K562 (cell line): ENCODE results near the gene PMM1. TPM values are rescaled to one million over a fixed set of nuclear protein-coding genes. Genes with fewer than 3 reads are reported as not detected.

Experiments used
- ATAC-seq: fragments of 200-7000 bp; cut with Tn5 transposase; 3 replicates; pipeline ENCODE4 v1.9.1; 2020; ENCODE audit warnings: moderate library complexity
- BruUV-seq: library from RNA; stranded (reverse); fragments of 400-500 nt; replicated peaks from 2 replicates; lab custom pipeline; 2021; lab: Mats Ljungman, UMichigan
- CTCF ChIA-PET: fragments of 300-600 bp; formaldehyde crosslinking; extraction: SDS; loops from one replicate; lab custom pipeline; 2021; ENCODE audit warnings: low intra/inter-chr PET ratio; lab: Yijun Ruan, JAX
- POLR2A ChIA-PET: fragments of 300-600, 350-650 bp; sonication (Branson Sonifier 250); formaldehyde crosslinking; extraction: SDS; loops from one replicate; lab custom pipeline; 2021; ENCODE audit warnings: antibody characterized with exemption, inconsistent platforms; lab: Yijun Ruan, JAX
- DNase-seq, 4 experiments: peaks; one replicate each; pipeline versions ENCODE4 v3.0.0 to v3.0.0-alpha.2; 2011 to 2018; ENCODE audit warnings: low spot score in 3 of 4, mixed read lengths in 3 of 4; ENCODE audit errors: extremely low read depth in 1 of 4
- FAIRE-seq: peaks from 2 replicates; lab custom pipeline; 2011; peaks lifted over from hg19 to GRCh38; lab: Jason Lieb, UNC
- H2AFZ ChIP-seq: 2 replicates; pipeline ENCODE4 v1.6.0; 2011; ENCODE audit warnings: low read depth, low read length, control low read depth, inconsistent platforms
- H3K27ac ChIP-seq: fragments of 200-600 bp; 3 replicates; pipeline ENCODE4 v1.8.0; 2011; ENCODE audit warnings: low read depth, mild to moderate bottlenecking, control low read depth, inconsistent platforms, low read length, moderate library complexity, mixed read lengths; ENCODE audit errors: extremely low read depth
- H3K27me3 ChIP-seq, 2 experiments: fragments of 300-600 bp in 1 of 2; 2 replicates in 1 of 2; 3 replicates in 1 of 2; pipeline versions ENCODE4 v1.6.0 to v1.8.0; 2011; ENCODE audit warnings: inconsistent platforms in 2 of 2, low read length in 2 of 2, mild to moderate bottlenecking in 1 of 2, mixed read lengths in 1 of 2, moderate library complexity in 1 of 2; ENCODE audit not compliant: control insufficient read depth in 2 of 2, insufficient read depth in 2 of 2
- H3K36me3 ChIP-seq: fragments of 300-600 bp; 3 replicates; pipeline ENCODE4 v1.8.0; 2011; ENCODE audit warnings: mild to moderate bottlenecking, low read length, inconsistent platforms; ENCODE audit not compliant: control insufficient read depth, insufficient read depth
- H3K4me1 ChIP-seq, 2 experiments: fragments of 200-600 bp in 1 of 2; replicated peaks in 1 of 2; 2 replicates in 1 of 2; 3 replicates in 1 of 2; pipeline versions ENCODE4 v1.5.1 to v1.8.0; 2011; ENCODE audit warnings: inconsistent platforms in 2 of 2, low read length in 2 of 2, mild to moderate bottlenecking in 1 of 2, mixed read lengths in 1 of 2, moderate library complexity in 1 of 2; ENCODE audit not compliant: control insufficient read depth in 2 of 2, insufficient read depth in 2 of 2
- H3K4me2 ChIP-seq: 2 replicates; pipeline ENCODE4 v1.6.1; 2011; ENCODE audit warnings: low read length, control low read depth, inconsistent platforms, mixed read lengths; ENCODE audit not compliant: insufficient read depth
- H3K4me3 ChIP-seq: fragments of 200-600 bp; sonication (generic), shearing (Covaris generic); 2 replicates; pipeline ENCODE4 v1.5.1; 2016; ENCODE audit warnings: control low read depth, inconsistent platforms
- H3K79me2 ChIP-seq: fragments of 200-600 bp; 3 replicates; pipeline ENCODE4 v1.8.0; 2011; ENCODE audit warnings: low read length, inconsistent platforms; ENCODE audit not compliant: control insufficient read depth, insufficient read depth
- H3K9ac ChIP-seq, 2 experiments: 2 replicates each; pipeline versions ENCODE4 v1.6.0 to v1.6.1; 2011; ENCODE audit warnings: low read depth in 2 of 2, low read length in 2 of 2, control low read depth in 1 of 2, inconsistent platforms in 1 of 2, mild to moderate bottlenecking in 1 of 2, mixed read lengths in 1 of 2; ENCODE audit not compliant: insufficient read depth in 1 of 2
- H3K9me1 ChIP-seq: one replicate; pipeline ENCODE4 v1.6.0; 2011; ENCODE audit warnings: inconsistent platforms, mild to moderate bottlenecking, low read length, moderate library complexity; ENCODE audit not compliant: control insufficient read depth, insufficient read depth
- H3K9me3 ChIP-seq: replicated peaks from 2 replicates; pipeline ENCODE4 v1.5.1; 2011; ENCODE audit warnings: low read depth, low read length, inconsistent platforms; ENCODE audit not compliant: control insufficient read depth, insufficient read depth
- H4K20me1 ChIP-seq: replicated peaks from 2 replicates; pipeline ENCODE4 v1.6.1; 2011; ENCODE audit warnings: low read length, inconsistent platforms, mixed read lengths; ENCODE audit not compliant: control insufficient read depth, insufficient read depth
- CBFB ChIP-seq: sonication (generic); formaldehyde crosslinking; IDR thresholded peaks from 2 replicates; pipeline ENCODE4 v1.4.0; 2020; ENCODE audit warnings: mild to moderate bottlenecking, missing genetic modification reagents
- KAT2B ChIP-seq: IDR thresholded peaks from one replicate; pipeline ENCODE4 v1.6.1; 2012; ENCODE audit warnings: low read depth, mild to moderate bottlenecking, control low read depth, inconsistent platforms, low read length, moderate library complexity
- NR2C1 ChIP-seq, 2 experiments: fragments of 450-650 bp; IDR thresholded peaks; 2 replicates each; pipeline ENCODE4 v1.6.1; 2017; ENCODE audit warnings: mild to moderate bottlenecking in 2 of 2, antibody characterized with exemption in 1 of 2, inconsistent platforms in 1 of 2, missing compliant biosample characterization in 1 of 2, missing genetic modification characterization in 1 of 2
- PHTF2 ChIP-seq: fragments of 250-450 bp; sonication (Bioruptor Pico); IDR thresholded peaks from 2 replicates; pipeline ENCODE4 v1.5.0; 2021; ENCODE audit warnings: mild to moderate bottlenecking
- RNF2 ChIP-seq: sonication (generic); IDR thresholded peaks from 2 replicates; pipeline ENCODE4 v1.6.1; 2016
- TFE3 ChIP-seq: fragments of 450-650 bp; formaldehyde crosslinking; IDR thresholded peaks from 2 replicates; pipeline ENCODE4 v1.4.0; 2020; ENCODE audit warnings: mild to moderate bottlenecking, mixed read lengths
- WGBS: fragments of 100-300 bp; shearing (Covaris generic); methylation state at CpG from one replicate; pipeline ENCODE4 v1.1.6; 2016; ENCODE audit warnings: low coverage, mixed read lengths; ENCODE audit not compliant: insufficient coverage; ENCODE audit errors: missing lambda C conversion rate; 5-methylcytosine and 5-hydroxymethylcytosine counted together
- in situ Hi-C: fragments of 300-500 bp; cut with MboI; formaldehyde crosslinking; loops from 4 replicates; pipeline ENCODE4 v1.15.0; 2018; ENCODE audit warnings: inconsistent platforms, mixed read lengths
- intact Hi-C: fragments of 100-400 bp; cut with micrococcal nuclease; formaldehyde crosslinking; loops from 2 replicates; pipeline ENCODE4 v1.14.2; 2022
- polyA plus RNA-seq, 8 experiments: library from polyadenylated mRNA; depleted of rRNA in 4 of 8; stranded (reverse) in 5 of 8; unstranded in 3 of 8; fragments of >200 nt; fragmentation: Nextera tagmentation in 2 of 8; fragmentation: Illumina TruSeq in 1 of 8; extraction: Ambion mirVana in 2 of 8; extraction: Trizol in 1 of 8; gene quantifications; 2 replicates each; pipeline versions ENCODE4 v1.2.1 to v1.2.3, GENCODE V29; 2011 to 2014; ENCODE audit warnings: inconsistent platforms in 1 of 8, missing spikeins in 1 of 8
- total RNA-seq, 7 experiments: library from RNA; depleted of rRNA in 6 of 7; stranded (reverse); fragments of >200 nt in 6 of 7; fragmentation: Illumina TruSeq in 2 of 7; extraction: Trizol in 2 of 7; gene quantifications; 2 replicates each; pipeline versions ENCODE4 v1.2.1 to v1.2.3, GENCODE V29; 2011 to 2021; ENCODE audit warnings: low replicate concordance in 1 of 7
- TF ChIP-seq, protein P1 (sequence below): sonication (generic); formaldehyde crosslinking; IDR thresholded peaks from 2 replicates; pipeline ENCODE4 v1.8.1; 2023; ENCODE audit warnings: mild to moderate bottlenecking, missing genetic modification reagents
- TF ChIP-seq, protein P2 (sequence below), 2 experiments: fragments of 450-650 bp in 1 of 2; sonication (generic) in 1 of 2; formaldehyde crosslinking in 1 of 2; IDR thresholded peaks; 2 replicates each; pipeline versions ENCODE4 v1.7.1 to v1.9.0; 2016 to 2022; ENCODE audit warnings: inconsistent platforms in 1 of 2, mild to moderate bottlenecking in 1 of 2, missing genetic modification reagents in 1 of 2
- TF ChIP-seq, protein P3 (sequence below): fragments of 250-450 bp; sonication (Bioruptor Pico); IDR thresholded peaks from 2 replicates; pipeline ENCODE4 v1.8.0; 2021; ENCODE audit warnings: moderate library complexity, mild to moderate bottlenecking, inconsistent platforms

Gene PMM1
- total and polyA plus RNA-seq, 9 of the 15 experiments (the other 6 are each of a cell fraction or from before 2014, with no cell fraction given) = 10.2 to 31.7 (median 20.3) TPM

- Histone ChIP-seq H3K27me3 (no peaks in the 10 kb centered on the region), H3K9ac (0 out of 4 replicates have a peak overlapping the region, but pooled peaks of 1 of the 2 experiments have one; percentile 17), H3K4me3 (no peak overlapping the region), H2AFZ (no peak overlapping the region), H3K9me3 (no peaks in the 10 kb centered on the region), H3K4me1 (peaks cover 44 to 45% of the 10 kb centered on the region in 2 experiments), H3K4me2 (no peak overlapping the region), H3K79me2 (no peaks in the 10 kb centered on the region), H3K36me3 (peaks cover 51% of the 10 kb centered on the region), H3K27ac (no peak overlapping the region), H3K9me1 (peaks cover 6% of the 10 kb centered on the region), H4K20me1 (no peaks in the 10 kb centered on the region)
- no peak for ATAC-seq
- WGBS = 100% methylated on average over 4 of the region's 8 CpGs
- no peak for DNase-seq
- CTCF ChIA-PET = no interaction called here
- FAIRE-seq = no peak
- POLR2A ChIA-PET = interaction anchor here (1.3 kb wide), 1 partner anchor 24 kb away, joined by 4 read pairs; no protein-coding TSS in a partner anchor
- in situ Hi-C loops = no loop called here
- no TSS peak for BruUV-seq
- intact Hi-C loops = no loop called here
- TF ChIP-seq, protein P1, sequence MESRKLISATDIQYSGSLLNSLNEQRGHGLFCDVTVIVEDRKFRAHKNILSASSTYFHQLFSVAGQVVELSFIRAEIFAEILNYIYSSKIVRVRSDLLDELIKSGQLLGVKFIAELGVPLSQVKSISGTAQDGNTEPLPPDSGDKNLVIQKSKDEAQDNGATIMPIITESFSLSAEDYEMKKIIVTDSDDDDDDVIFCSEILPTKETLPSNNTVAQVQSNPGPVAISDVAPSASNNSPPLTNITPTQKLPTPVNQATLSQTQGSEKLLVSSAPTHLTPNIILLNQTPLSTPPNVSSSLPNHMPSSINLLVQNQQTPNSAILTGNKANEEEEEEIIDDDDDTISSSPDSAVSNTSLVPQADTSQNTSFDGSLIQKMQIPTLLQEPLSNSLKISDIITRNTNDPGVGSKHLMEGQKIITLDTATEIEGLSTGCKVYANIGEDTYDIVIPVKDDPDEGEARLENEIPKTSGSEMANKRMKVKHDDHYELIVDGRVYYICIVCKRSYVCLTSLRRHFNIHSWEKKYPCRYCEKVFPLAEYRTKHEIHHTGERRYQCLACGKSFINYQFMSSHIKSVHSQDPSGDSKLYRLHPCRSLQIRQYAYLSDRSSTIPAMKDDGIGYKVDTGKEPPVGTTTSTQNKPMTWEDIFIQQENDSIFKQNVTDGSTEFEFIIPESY (CRISPR knock-in tag) = no peak
- TF ChIP-seq RNF2 (no peak), KAT2B (no peak), CBFB (CRISPR knock-in tag) (no peak), NR2C1 (IDR thresholded peaks at IDR 0.05) (no peak), NR2C1 (tag; IDR thresholded peaks at IDR 0.05) (no peak), TFE3 (CRISPR knock-in tag) (no peak), PHTF2 (CRISPR knock-in tag) (no peak)
- TF ChIP-seq, protein P2, sequence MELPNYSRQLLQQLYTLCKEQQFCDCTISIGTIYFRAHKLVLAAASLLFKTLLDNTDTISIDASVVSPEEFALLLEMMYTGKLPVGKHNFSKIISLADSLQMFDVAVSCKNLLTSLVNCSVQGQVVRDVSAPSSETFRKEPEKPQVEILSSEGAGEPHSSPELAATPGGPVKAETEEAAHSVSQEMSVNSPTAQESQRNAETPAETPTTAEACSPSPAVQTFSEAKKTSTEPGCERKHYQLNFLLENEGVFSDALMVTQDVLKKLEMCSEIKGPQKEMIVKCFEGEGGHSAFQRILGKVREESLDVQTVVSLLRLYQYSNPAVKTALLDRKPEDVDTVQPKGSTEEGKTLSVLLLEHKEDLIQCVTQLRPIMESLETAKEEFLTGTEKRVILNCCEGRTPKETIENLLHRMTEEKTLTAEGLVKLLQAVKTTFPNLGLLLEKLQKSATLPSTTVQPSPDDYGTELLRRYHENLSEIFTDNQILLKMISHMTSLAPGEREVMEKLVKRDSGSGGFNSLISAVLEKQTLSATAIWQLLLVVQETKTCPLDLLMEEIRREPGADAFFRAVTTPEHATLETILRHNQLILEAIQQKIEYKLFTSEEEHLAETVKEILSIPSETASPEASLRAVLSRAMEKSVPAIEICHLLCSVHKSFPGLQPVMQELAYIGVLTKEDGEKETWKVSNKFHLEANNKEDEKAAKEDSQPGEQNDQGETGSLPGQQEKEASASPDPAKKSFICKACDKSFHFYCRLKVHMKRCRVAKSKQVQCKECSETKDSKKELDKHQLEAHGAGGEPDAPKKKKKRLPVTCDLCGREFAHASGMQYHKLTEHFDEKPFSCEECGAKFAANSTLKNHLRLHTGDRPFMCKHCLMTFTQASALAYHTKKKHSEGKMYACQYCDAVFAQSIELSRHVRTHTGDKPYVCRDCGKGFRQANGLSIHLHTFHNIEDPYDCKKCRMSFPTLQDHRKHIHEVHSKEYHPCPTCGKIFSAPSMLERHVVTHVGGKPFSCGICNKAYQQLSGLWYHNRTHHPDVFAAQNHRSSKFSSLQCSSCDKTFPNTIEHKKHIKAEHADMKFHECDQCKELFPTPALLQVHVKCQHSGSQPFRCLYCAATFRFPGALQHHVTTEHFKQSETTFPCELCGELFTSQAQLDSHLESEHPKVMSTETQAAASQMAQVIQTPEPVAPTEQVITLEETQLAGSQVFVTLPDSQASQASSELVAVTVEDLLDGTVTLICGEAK (IDR thresholded peaks at IDR 0.05) = no peak
- TF ChIP-seq, protein P2 (CRISPR knock-in tag; IDR thresholded peaks at IDR 0.05) = no peak
- TF ChIP-seq, protein P3, sequence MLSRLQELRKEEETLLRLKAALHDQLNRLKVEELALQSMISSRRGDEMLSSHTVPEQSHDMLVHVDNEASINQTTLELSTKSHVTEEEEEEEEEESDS (CRISPR knock-in tag) = no peak
These were observed 11.3 kb upstream of the PMM1 start for GRCh38 chr22:41600976-41601375.
